Endodermal cell (in vitro differentiated cells): ENCODE measurements around the gene IL16. TPM values are rescaled to one million over a fixed set of nuclear protein-coding genes. Genes with fewer than 3 reads are reported as not detected.

Experiments used
- DNase-seq: peaks from one replicate; pipeline ENCODE4 v3.0.0-alpha.2; 2017
- H3K27ac ChIP-seq: 2 replicates; pipeline ENCODE4 v1.5.1; 2013; ENCODE audit warnings: mild to moderate bottlenecking, low read depth, low read length, moderate library complexity
- H3K27me3 ChIP-seq: 2 replicates; pipeline ENCODE4 v1.6.1; 2013; ENCODE audit warnings: mild to moderate bottlenecking, low read length, moderate library complexity; ENCODE audit not compliant: insufficient read depth, control insufficient read depth, poor library complexity, severe bottlenecking
- H3K36me3 ChIP-seq: 2 replicates; pipeline ENCODE4 v1.7.0; 2013; ENCODE audit warnings: mild to moderate bottlenecking, low read length, moderate library complexity; ENCODE audit not compliant: control insufficient read depth, insufficient read depth
- H3K4me1 ChIP-seq: one replicate; pipeline ENCODE4 v1.7.0; 2013; ENCODE audit warnings: low read length; ENCODE audit not compliant: control insufficient read depth, insufficient read depth
- H3K4me3 ChIP-seq: 2 replicates; pipeline ENCODE4 v1.5.1; 2013; ENCODE audit warnings: mild to moderate bottlenecking, low read length, moderate library complexity
- H3K9ac ChIP-seq: 2 replicates; pipeline ENCODE4 v1.6.1; 2013; ENCODE audit warnings: mild to moderate bottlenecking, low read length, moderate library complexity; ENCODE audit not compliant: poor library complexity, severe bottlenecking; ENCODE audit errors: extremely low read depth
- H3K9me3 ChIP-seq: 2 replicates; pipeline ENCODE4 v1.6.1; 2013; ENCODE audit warnings: mild to moderate bottlenecking, low read length, moderate library complexity; ENCODE audit not compliant: control insufficient read depth
- H3K27ac Mint-ChIP-seq: 2 replicates; pipeline ENCODE4 v1.8.0; 2020; ENCODE audit warnings: mixed read lengths
- H3K27me3 Mint-ChIP-seq: 2 replicates; pipeline ENCODE4 v1.8.0; 2021; ENCODE audit warnings: mild to moderate bottlenecking, mixed read lengths; ENCODE audit not compliant: insufficient read depth
- H3K36me3 Mint-ChIP-seq: 2 replicates; pipeline ENCODE4 v1.8.0; 2020; ENCODE audit warnings: low read depth, mixed read lengths
- H3K4me1 Mint-ChIP-seq: 2 replicates; pipeline ENCODE4 v1.8.0; 2020; ENCODE audit warnings: mixed read lengths
- H3K4me3 Mint-ChIP-seq: 2 replicates; pipeline ENCODE4 v1.8.0; 2020; ENCODE audit warnings: mild to moderate bottlenecking, moderate library complexity, mixed read lengths
- H3K9me3 Mint-ChIP-seq: 2 replicates; pipeline ENCODE4 v1.8.0; 2020; ENCODE audit warnings: mild to moderate bottlenecking, mixed read lengths
- CTCF ChIP-seq: fragments of 200-600 bp; sonication (generic); conservative IDR thresholded peaks from 2 replicates; pipeline ENCODE4 v1.5.0; 2021; ENCODE audit warnings: antibody characterized with exemption, mild to moderate bottlenecking
- whole genome bisulfite sequencing, 2 experiments: methylation state at CpG; one replicate each; pipeline versions ENCODE4 v1.1.5 to v1.1.7; 2013; ENCODE audit warnings: missing lambda C conversion rate in 2 of 2, mixed read lengths in 1 of 2; ENCODE audit not compliant: insufficient coverage in 1 of 2, insufficient read length in 1 of 2; 5-methylcytosine and 5-hydroxymethylcytosine counted together
- total RNA-seq, 2 donors: library from RNA; stranded (reverse); fragmentation: NEBNext Ultra II Directional in 1 of 2; extraction: Animal tissue kit (Norgen Biotek cat#: 25700) in 1 of 2; gene quantifications; 2 replicates in 1 of 2; 3 replicates in 1 of 2; pipeline ENCODE4 v1.2.1, GENCODE V29; 2021

Gene IL16
- total RNA-seq, 2 donors from 2014 or later, result 0.13 to 0.24 TPM

GRCh38 chr15:81255315-81255957 is 58.8 kb downstream of the IL16 start:
- no peak for TF ChIP-seq CTCF
- Mint-ChIP-seq H3K27me3 (peaks cover 10% of the 10 kb centered on the region), H3K4me3 (no peak overlapping the region), H3K36me3 (no peaks in the 10 kb centered on the region), H3K27ac (no peak overlapping the region), H3K9me3 (peaks cover 2% of the 10 kb centered on the region), H3K4me1 (peaks cover 2% of the 10 kb centered on the region)
- Histone ChIP-seq H3K4me1 (no peaks in the 10 kb centered on the region), H3K36me3 (no peaks in the 10 kb centered on the region), H3K9ac (no peak overlapping the region), H3K27me3 (no peaks in the 10 kb centered on the region), H3K27ac (no peak overlapping the region), H3K9me3 (no peaks in the 10 kb centered on the region), H3K4me3 (no peak overlapping the region)
- no peak for DNase-seq
- 82 to 85% methylated on average over 4 to 5 of the region's 5 CpGs for WGBS, 2 experiments

- no peak for TF ChIP-seq CTCF
- Histone ChIP-seq H3K4me3 (no peak overlapping the region), H3K9ac (no peak overlapping the region), H3K9me3 (no peaks in the 10 kb centered on the region), H3K27ac (no peak overlapping the region), H3K36me3 (no peaks in the 10 kb centered on the region), H3K4me1 (no peaks in the 10 kb centered on the region), H3K27me3 (no peaks in the 10 kb centered on the region)
- peaks cover 2% of the 10 kb centered on the region for H3K4me1 Mint-ChIP-seq
- H3K27me3 Mint-ChIP-seq, result peaks cover 10% of the 10 kb centered on the region
- no peak overlapping the region for H3K4me3 Mint-ChIP-seq
- no peak for DNase-seq
- H3K36me3 Mint-ChIP-seq, result no peaks in the 10 kb centered on the region
- no peak overlapping the region for H3K27ac Mint-ChIP-seq
- H3K9me3 Mint-ChIP-seq, result peaks cover under 1% of the 10 kb centered on the region
Measured at GRCh38 chr15:81255958-81256320, 59.3 kb downstream of the IL16 start.

GRCh38 chr15:81256916-81257315 is 60.2 kb downstream of the IL16 start:
- no peaks in the 10 kb centered on the region for H3K27me3 ChIP-seq
- Mint-ChIP-seq H3K9me3 (no peaks in the 10 kb centered on the region), H3K27ac (no peak overlapping the region), H3K4me1 (peaks cover 2% of the 10 kb centered on the region), H3K27me3 (peaks cover 7% of the 10 kb centered on the region), H3K4me3 (no peak overlapping the region), H3K36me3 (no peaks in the 10 kb centered on the region)
- no peak overlapping the region for H3K27ac ChIP-seq
- DNase-seq, result no peak
- 63% methylated on average over 1 of the region's 1 CpG; no CpG with 5 or more reads in 1 of the 2 experiments for WGBS, 2 experiments
- H3K9ac ChIP-seq, result no peak overlapping the region
- H3K36me3 ChIP-seq, result no peaks in the 10 kb centered on the region
- H3K4me3 ChIP-seq, result no peak overlapping the region
- H3K9me3 ChIP-seq, result no peaks in the 10 kb centered on the region
- H3K4me1 ChIP-seq, result no peaks in the 10 kb centered on the region
- TF ChIP-seq CTCF, result peak; percentile 74
